Raji (cell line): ENCODE measurements around the gene CHAD.

ENCODE experiments used
- POLR2A ChIP-seq: IDR thresholded peaks from 2 replicates; pipeline ENCODE4 v1.6.1; 2011; ENCODE audit warnings: low read depth, low read length, control low read depth; ENCODE audit not compliant: insufficient read depth

The CHAD gene

GRCh38 chr17:50457621-50458020 lies 11.1 kb downstream of the CHAD start:
- no peak for TF ChIP-seq POLR2A

- no peak for TF ChIP-seq POLR2A
These were observed 14.8 kb downstream of the CHAD start for GRCh38 chr17:50453901-50454300.

- TF ChIP-seq POLR2A = no peak
These were observed 15.9 kb downstream of the CHAD start for GRCh38 chr17:50452630-50453300.

GRCh38 chr17:50451943-50452629 lies 16.6 kb downstream of the CHAD start:
- no peak for TF ChIP-seq POLR2A

- no peak for TF ChIP-seq POLR2A
These were observed 20.0 kb downstream of the CHAD start for GRCh38 chr17:50448643-50449042.

- TF ChIP-seq POLR2A = no peak
These were observed 20.6 kb downstream of the CHAD start for GRCh38 chr17:50447870-50448595.

GRCh38 chr17:50445730-50446325 lies 22.9 kb downstream of the CHAD start:
- no peak for TF ChIP-seq POLR2A

- no peak for TF ChIP-seq POLR2A
These were observed 23.6 kb downstream of the CHAD start for GRCh38 chr17:50444841-50445715.

GRCh38 chr17:50443505-50443974 lies 25.1 kb downstream of the CHAD start:
- no peak for TF ChIP-seq POLR2A

- no peak for TF ChIP-seq POLR2A
These were observed 27.5 kb downstream of the CHAD start for GRCh38 chr17:50440838-50441829.

- no peak for TF ChIP-seq POLR2A
These were observed 28.4 kb downstream of the CHAD start for GRCh38 chr17:50440172-50440837.

- TF ChIP-seq POLR2A = no peak
These were observed 29.7 kb downstream of the CHAD start for GRCh38 chr17:50439008-50439407.

- no peak for TF ChIP-seq POLR2A
These were observed 31.3 kb downstream of the CHAD start for GRCh38 chr17:50437409-50437808.
